HG02763 (cell line): ENCODE data around the gene ACRBP.
"Not testable (repeated sequence)": the region's sequence is repeated elsewhere in the genome, so short reads cannot be mapped to it uniquely, and the experiment has no call there.

Experiments
- ATAC-seq: cut with Tn5 transposase; IDR thresholded peaks from one replicate; pipeline ENCODE4 v1.9.1; 2021; ENCODE audit warnings: mild to moderate bottlenecking, moderate library complexity; ENCODE audit not compliant: unreplicated experiment

The ACRBP gene

DNA sequence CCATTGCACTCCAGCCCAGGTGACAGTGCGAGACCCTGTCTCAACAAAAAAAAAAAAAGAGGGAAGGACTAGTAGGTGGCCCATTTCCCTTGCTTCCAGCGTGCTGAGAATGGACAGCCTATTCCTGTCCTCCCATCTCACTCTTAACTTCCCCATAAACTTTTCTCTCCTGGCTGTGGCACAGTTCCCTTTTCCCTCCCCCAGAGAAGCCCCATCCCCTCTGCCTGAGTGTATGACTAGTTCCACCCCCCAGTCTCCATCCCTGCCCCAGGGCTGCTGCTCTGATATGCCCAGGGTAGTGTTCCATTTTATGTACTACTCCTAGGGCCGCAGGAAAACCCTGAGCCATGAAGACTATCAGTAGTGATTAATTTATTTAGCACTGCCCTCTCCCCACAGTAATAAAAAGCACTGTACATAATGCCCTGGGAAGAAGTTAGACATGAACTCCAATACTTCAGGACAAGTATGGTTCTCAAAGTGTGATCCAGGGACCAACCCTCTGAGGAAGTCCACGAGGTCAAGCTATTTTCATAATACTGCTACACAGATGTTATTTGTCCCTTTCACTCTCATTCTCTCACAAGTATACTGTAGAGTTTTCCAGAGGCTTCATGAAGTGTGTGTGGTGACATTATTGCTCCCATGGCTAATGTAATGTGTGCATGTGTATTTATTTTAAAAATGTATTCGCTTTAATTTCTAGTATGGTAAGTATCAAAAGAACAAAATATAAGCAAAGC is 28.6 kb downstream of the ACRBP start:
- no peak for ATAC-seq

DNA sequence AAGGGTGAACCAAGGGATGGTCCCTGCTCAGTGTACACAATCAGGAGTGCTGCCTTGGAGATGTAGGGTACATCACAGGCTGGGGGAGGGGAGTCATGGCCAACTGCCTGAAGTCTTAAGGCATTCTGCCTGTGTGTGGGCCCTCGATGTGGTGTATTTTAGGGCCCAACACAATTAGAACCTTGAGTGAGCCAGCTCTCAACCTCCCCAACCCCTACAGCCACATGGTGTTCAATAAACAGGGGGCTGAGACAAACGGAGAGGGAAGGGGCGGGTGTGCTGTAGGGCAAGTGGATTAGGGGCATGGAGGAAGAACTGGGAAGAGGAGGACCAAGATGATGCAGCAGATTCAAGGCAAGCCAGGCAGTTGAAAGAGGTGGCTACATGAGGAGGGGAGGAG is 31.4 kb downstream of the ACRBP start:
- ATAC-seq, result no peak

DNA sequence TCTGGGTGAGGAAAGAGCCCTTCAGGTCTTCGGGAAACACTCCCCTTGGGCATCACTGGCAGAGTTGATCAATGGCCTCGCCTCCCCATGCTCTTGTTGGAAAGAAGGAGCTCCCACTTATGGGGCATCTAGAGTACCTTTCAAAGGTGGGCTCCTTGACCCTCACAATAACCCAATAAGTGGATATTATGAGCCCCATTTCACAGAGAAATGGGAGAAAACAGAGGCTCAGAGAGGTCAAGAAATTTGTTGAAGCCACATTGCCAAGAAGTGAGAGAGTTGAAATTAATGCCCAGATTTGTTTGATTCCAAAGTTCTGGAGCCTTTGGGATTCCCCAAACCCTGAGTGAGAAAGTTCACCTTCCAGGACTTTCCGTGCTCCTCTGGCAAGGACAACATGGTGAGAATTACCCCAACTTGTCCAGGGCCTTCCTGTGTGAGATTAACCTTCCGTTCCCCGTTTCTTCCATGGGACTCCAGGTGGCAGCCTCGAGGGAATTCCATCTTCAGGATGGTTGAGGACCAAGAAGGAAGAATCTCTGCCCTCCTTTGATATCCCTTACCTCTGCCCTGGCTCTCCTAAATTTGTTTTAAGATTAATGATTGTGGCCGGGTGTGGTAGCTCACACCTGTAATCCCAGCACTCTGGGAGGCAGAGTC is 32.6 kb downstream of the ACRBP start:
- no peak for ATAC-seq

DNA sequence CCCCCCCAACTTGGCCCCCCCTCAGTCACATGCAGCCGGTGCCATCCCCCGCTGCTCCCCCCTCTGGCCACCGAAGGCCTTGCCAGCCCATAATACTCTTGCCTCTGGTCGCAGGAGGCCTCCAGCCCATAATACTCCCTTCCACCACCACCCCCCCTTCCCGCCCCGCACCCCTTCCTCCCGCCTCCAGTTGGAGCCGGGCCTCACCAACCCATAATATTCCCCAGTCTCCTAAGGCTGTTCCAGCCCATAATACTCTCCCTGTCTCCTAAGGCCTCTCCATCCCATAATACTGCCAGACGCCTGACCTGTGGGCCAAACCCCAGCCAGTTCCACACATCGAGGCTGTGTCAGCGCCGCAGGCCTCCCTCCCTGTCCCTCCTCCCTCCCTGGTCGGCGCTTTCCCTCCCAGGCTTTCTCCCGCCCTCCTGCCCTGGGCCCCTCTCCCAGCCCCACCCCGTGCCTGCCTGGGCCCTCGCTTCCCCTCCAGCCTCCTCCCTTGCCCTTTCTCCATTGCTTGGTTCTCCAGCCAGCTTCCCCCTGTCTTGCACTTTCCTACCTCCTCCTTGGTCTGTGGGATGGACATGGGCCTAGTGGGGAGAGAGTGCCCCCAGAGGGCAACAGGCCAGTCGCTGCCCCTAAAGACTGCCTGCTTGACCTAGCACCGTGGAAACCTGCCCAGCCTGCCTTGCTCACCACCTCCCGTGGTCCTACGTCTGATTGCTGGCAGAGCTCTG is 33.3 kb downstream of the ACRBP start:
- no peak for ATAC-seq

DNA sequence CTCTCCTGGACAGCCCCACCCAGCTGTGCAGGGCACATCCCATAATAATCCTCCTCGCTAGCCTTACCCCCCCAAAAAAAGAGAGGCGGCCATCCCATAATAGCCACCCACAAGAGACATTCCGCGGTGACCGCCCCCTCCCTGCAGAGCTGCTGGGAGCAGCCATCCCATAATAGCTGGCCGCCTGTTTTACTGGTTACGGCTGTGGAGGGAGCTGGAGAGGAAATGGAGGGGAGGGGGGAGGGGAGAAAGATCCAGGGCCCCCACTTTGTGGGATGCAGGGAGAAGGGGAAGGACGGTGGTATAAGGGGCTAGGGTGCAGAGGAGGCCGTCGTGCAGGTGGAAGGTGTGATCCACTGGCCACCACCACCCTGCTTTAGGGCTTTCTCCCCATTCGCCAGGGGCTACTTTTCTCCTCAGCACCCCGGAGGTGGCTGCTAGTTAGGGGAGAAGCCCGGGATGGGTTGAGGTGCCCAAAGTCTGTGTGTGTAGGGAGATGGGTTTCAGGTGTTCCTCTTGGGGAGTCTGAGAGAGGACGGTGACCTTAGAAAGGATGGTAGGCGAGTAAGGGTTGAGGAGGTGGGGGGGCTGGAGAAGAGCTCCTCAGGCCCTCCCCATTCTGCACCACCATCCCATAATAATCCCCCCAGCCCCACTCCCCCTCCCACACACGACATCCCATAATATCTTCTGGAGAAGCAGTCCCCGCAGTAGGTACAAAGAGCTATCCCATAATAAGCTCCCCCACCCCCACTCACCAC is 34.0 kb downstream of the ACRBP start:
- no peak for ATAC-seq

DNA sequence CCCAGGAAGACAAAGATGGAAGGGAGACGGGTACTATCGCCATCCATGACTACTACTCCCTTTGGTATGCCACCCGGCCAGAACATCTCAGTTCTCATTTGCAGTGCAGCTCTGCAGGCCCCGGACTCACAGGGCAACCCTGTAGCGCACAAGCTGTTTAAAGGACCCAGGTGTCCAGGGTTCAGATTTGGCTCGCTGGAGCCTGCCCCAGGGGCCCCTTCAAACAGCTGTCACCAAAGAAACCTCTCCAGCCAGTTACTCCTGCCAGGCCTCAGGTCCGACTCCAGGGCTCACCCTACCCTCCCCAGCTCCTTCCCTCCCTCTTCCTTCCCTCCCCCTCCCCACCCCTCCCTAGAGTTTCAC is 34.6 kb downstream of the ACRBP start:
- no peak for ATAC-seq

DNA sequence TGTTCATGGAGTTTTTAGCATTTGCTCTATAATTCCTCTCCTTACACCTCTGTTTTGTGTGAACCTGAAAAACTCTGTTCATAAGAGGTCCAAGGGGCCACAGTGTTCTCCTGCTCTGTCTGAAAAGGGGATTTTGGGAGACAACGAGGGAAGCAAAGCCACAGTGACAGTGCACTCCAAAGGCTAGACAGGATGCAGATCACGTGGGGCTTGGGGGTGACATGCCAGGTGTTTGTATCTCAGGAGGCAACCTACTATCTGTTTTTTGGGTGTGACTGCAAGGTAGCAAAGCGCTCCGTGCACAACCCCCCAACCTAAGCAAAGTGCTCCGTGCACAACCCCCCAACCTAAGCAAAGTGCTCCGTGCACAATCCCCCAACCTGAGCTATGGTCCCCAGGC is 35.0 kb downstream of the ACRBP start:
- no peak for ATAC-seq

DNA sequence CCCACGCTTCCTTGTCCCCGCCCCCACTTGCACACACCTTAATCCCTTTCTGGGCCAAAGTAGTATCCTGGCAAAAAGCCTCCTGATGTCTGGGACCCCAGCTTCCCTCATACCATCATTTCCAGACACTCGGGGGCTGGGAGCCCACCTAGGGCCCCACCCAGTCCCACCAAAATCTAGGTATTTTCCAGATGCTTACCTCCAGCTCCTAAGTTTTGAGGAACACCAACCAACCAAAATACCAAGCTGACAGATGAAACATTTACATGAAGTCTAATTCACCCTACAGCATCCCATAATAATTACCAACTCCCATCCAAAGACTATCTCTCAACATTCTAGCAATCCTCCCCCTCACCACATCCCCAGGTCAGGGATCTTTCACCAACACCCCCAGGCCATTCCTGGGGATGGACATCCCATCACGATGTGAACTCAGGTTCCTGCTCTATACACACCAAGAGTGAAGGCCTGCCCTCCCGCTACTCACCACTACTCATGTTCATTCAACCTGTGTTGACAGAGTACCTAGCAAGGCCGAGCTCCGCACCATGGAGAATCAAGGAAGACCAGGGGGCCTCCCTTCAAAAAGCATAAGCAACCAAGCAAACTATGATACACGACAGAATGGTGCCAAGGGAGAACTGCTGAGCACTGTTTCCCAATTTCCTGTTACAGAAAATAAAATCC is 38.5 kb downstream of the ACRBP start:
- no peak for ATAC-seq

DNA sequence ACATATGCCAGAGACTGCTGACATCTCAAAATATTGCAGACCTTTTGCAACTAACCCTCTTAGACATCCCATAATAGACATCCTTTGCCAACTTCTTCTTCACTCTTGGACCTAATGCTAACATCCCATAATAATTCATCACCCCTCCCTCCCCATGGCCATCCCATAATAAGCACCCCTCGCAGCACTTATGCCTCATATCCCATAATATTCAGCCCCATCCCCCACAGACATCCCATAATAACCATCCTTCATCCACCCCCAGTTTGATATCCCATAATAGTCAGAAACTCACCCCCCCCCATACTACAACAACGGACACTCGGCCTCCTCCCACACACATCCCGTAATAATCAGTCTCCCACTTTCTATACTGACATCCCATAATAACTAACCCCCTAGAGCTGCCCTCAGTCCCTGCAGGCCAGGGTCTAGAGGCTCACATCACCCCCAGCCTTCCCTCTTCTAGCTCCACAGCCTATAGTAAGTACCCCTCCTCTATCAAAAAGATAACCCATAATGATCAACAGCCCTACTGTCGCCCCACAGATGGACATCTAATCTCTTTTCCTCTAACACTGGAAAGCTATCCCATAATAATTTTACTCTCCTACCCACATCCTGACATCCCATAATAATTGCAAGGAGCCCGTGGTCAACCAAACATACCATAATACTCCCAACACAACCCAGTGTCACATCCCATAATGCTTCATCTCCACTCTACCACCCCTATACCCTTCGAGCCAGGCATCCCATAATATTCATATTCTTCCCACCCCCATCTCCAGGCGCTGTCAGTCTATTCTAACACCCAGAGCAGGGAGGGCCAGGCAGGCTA is 39.3 kb downstream of the ACRBP start:
- ATAC-seq, result no peak

DNA sequence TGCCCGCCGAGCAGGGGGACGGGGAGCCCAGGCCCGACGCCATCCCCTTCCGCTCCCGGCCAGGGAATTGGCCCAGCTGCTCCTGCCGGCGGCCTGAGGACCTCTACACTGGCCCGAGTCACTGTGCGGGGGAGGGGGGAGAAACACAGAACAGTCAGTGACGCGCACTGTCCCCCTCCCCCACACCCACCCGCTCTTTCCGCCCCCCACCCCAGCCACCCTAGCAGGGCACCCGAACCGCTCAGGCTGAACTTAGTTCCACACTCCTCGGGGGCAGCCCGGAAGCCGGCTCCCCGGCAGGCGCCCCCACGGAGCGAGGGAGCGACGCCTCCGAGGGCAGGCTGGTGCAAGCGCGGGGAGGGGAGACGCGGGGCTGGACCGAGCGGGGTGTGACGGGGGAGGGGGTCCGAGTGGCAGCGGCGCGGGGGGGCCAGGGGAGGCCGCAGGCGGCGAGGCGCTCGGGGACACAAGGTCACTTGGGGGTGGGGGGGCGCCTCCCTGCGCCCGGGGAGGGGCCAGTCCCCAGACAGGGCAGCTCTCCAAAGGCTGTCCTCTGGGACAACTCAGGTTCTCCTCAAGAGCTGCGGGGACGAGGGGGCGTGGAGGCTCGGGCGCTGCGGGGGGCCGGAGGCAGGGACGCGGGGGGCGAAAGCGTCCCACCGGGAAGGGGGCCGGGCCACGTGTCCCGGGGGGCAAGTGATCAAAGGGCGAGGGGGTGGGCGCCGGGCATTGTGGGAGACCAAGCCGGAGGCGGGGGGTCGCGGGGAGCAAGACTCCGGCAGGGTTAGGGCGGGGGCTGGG is 40.7 kb downstream of the ACRBP start:
- ATAC-seq, result no peak

DNA sequence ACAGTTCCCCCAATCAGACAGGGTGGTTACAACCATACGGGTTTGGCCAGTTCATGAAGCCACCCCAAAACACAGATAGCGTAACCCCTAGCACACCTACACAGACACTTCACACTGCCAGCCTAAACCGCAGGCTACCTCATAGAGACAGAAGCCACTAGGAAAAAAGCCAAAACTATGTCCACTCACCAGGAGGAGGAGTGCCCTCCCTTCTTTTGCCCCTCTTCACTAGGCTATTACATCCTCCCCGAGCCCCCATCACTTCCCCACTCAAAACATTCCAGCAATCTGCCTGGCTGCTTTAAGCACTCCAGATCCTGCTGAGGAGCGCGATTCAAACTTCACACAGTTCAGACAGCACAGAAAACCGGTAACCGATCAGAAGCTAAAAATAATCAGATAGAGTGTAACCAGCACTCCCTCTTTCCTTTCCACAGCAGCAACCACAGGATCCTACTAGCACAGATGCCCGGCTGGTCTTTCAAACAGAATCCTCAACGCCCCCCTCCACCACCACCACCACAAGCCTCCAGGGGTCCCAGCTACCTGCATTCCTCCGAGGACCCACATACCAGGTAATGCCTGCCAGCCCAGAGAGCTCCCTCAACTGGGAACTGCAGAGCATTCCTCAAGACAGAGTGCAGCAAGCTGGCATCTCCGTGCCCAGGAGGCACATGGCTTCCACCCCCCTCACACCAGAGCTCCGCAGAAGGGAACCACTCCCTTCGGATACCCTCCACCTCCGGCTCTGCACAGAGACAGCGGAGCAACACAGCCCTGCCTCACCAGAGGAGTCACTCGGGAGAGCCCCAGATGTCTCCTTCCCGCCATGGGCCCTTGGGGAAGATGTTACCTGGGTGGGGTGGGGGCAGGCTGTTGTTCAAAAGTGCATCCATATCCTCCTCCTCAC is 41.6 kb downstream of the ACRBP start:
- no peak for ATAC-seq

DNA sequence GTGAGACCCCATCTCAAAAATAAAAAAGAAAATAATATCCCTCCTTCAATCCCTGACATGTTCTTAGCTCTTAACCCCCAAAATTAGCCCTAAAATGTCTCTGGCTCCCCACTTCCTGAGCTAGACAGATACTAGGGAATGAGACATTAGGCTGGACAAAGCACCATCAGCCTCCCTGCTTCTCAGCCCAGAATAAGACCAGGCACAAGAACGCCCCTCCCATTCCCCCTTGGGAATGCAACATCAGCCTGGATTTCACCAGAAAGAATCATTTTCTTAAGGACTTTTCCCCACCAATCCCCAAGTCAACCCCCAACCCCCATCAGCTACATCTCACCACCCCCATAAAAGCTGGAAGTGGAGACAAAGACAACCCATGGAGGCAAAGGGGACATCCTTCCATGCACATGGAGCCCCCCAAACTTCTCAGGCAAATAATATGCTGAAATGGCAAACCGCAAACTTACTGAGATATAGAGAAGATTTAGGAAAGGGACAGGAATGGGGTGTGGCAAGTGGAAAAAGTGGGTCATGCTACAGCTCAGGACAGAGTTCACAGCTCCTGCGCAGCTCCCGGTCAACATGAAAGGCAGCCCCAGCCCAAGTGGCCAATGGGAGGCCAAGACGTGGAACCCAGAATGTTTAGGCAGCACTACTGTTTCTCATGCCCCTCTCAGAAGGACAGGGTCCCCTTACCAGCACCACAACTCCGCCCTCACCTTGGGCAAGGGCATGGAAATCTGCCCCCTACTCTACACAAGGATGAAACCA is 42.8 kb downstream of the ACRBP start:
- ATAC-seq, result no peak

DNA sequence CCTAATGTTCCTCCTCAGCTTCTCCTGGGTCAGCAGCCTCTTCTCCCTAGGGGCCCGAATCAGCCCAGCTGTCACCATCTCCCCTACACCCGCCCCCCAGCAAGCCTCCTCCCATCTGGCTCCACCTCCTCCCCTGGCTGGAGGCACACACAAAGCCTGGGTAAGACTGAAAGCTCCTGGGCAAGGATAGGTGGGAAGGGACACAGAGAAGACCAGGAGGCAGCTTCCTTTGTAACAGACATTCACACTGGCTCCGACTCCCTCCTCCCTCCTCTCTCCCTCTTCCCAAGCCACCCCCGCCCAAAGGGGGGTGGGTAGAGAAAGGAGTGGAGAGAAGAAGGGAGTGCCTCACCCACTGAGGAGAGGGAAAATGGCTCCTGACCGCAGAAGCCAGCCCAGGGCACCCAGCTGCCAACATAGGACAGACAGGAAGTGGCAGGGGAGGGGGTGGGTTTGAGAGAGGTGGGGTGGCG is 44.1 kb downstream of the ACRBP start:
- no peak for ATAC-seq

DNA sequence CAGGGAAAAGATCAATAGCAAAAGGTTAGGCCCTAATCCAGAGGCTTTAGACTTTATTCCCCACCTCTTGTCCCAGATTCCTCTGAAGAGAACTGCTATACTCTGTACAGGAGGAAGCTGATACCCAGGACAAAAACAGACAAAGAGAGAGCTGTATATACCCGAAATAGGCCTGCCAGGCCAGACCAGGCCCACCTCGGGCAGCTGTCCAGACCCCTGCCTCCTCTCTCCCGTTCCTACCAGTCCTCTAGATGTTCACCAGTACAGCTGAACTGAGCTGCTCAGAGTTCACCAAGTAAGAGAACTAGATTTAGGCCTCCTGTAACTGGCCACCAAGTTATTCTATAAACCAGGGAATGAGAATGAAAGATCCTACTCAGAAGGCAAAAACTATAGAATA is 44.7 kb downstream of the ACRBP start:
- no peak for ATAC-seq

DNA sequence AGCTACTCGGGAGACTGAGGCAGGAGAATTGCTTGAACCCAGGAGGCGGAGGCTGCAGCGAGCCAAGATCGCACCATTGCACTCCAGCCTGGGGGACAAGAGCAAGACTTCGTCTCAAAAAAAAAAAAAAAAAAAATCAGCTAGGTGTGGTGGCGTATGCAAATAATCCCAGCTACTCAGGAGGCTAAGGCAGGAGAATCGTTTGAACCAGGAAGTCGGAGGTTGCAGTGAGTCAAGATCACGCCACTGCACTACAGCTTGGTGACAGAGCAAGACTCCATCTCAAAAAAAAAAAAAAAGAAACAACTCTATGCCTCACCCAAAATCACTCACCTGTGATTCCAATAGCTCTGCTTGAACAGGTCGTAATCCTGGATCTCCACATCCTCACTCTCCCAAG is 51.6 kb downstream of the ACRBP start:
- not testable (repeated sequence) for ATAC-seq

DNA sequence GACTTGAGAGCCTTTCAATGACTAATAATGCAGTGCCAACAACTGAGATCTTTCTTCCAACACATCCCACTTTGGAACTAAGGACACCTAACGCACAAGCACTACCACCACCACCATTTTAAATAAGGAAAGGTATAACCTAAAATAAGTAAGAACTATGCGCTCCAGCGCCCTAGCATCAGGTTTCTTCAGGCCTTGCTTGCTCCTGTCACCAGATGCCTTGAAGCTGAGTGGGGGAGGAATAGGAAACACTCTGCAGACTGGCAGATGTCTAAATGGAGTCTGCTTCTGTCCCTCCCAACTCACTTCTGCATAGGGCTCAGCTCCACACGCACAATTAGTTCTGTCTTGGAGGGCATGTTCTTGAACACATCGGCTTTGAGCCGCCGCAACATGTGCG is 55.1 kb downstream of the ACRBP start:
- no peak for ATAC-seq
